Osteocyte (in vitro differentiated cells): Measurements from ENCODE around the gene CD82. TPM values are rescaled to one million over a fixed set of nuclear protein-coding genes. Genes with fewer than 3 reads are reported as not detected.
A peak's percentile ranks its signal among the peaks of the same experiment; 100 is the strongest.

Source experiments
- DNase-seq: peaks from one replicate; pipeline ENCODE4 v3.0.0; 2021; ENCODE audit warnings: mixed read lengths; ENCODE audit not compliant: unreplicated experiment; ENCODE audit errors: extremely low spot score
- H3K27ac Mint-ChIP-seq: one replicate; pipeline ENCODE4 v1.8.0; 2021; ENCODE audit warnings: mild to moderate bottlenecking, mixed read lengths; ENCODE audit not compliant: unreplicated experiment
- H3K27me3 Mint-ChIP-seq: one replicate; pipeline ENCODE4 v1.8.0; 2021; ENCODE audit warnings: mixed read lengths; ENCODE audit not compliant: unreplicated experiment
- H3K36me3 Mint-ChIP-seq: one replicate; pipeline ENCODE4 v1.8.0; 2021; ENCODE audit warnings: mixed read lengths; ENCODE audit not compliant: unreplicated experiment
- H3K4me1 Mint-ChIP-seq: one replicate; pipeline ENCODE4 v1.8.0; 2021; ENCODE audit warnings: mixed read lengths; ENCODE audit not compliant: unreplicated experiment
- H3K4me3 Mint-ChIP-seq: one replicate; pipeline ENCODE4 v1.8.0; 2021; ENCODE audit warnings: mild to moderate bottlenecking, moderate library complexity, mixed read lengths; ENCODE audit not compliant: unreplicated experiment
- H3K9me3 Mint-ChIP-seq: one replicate; pipeline ENCODE4 v1.8.0; 2021; ENCODE audit warnings: mixed read lengths; ENCODE audit not compliant: unreplicated experiment
- CTCF ChIP-seq: fragments of 200-600 bp; sonication (generic); IDR thresholded peaks from 2 replicates; pipeline ENCODE4 v1.5.0; 2021; ENCODE audit warnings: antibody characterized with exemption, mild to moderate bottlenecking, moderate library complexity
- total RNA-seq: library from RNA; stranded (reverse); gene quantifications from 2 replicates; pipeline ENCODE4 v1.2.1, GENCODE V29; 2021

CD82 gene
- total RNA-seq, 1 donor from 2014 or later, result 34.6 TPM

GRCh38 chr11:44581246-44581645 is 15.8 kb downstream of the CD82 start:
- no peak for DNase-seq
- TF ChIP-seq CTCF, result no peak
- Mint-ChIP-seq H3K4me3 (no peak overlapping the region), H3K27ac (no peak overlapping the region), H3K36me3 (peaks cover 7% of the 10 kb centered on the region), H3K27me3 (no peaks in the 10 kb centered on the region), H3K4me1 (peaks cover 4% of the 10 kb centered on the region), H3K9me3 (no peaks in the 10 kb centered on the region)

GRCh38 chr11:44582641-44583352 is 17.3 kb downstream of the CD82 start:
- Mint-ChIP-seq H3K9me3 (no peaks in the 10 kb centered on the region), H3K27me3 (no peaks in the 10 kb centered on the region), H3K4me1 (peaks cover 4% of the 10 kb centered on the region), H3K36me3 (peaks cover 7% of the 10 kb centered on the region), H3K4me3 (no peak overlapping the region), H3K27ac (no peak overlapping the region)
- no peak for DNase-seq
- no peak for TF ChIP-seq CTCF

GRCh38 chr11:44583353-44583669 is 17.8 kb downstream of the CD82 start:
- no peaks in the 10 kb centered on the region for H3K9me3 Mint-ChIP-seq

GRCh38 chr11:44585421-44585820 is 20.0 kb downstream of the CD82 start:
- peaks cover 7% of the 10 kb centered on the region for H3K36me3 Mint-ChIP-seq
- H3K9me3 Mint-ChIP-seq, result no peaks in the 10 kb centered on the region
- H3K4me1 Mint-ChIP-seq, result peaks cover 14% of the 10 kb centered on the region
- H3K27ac Mint-ChIP-seq, result no peak overlapping the region
- H3K4me3 Mint-ChIP-seq, result no peak overlapping the region
- no peaks in the 10 kb centered on the region for H3K27me3 Mint-ChIP-seq
- no peak for TF ChIP-seq CTCF
- DNase-seq, result no peak

More at GRCh38 chr11:44583353-44583669, 17.8 kb downstream of the CD82 start:
- Mint-ChIP-seq H3K27ac (no peak overlapping the region), H3K4me1 (peaks cover 3% of the 10 kb centered on the region), H3K4me3 (no peak overlapping the region), H3K27me3 (no peaks in the 10 kb centered on the region), H3K36me3 (peaks cover 7% of the 10 kb centered on the region)
- TF ChIP-seq CTCF, result no peak
- DNase-seq, result no peak

GRCh38 chr11:44589301-44589700 is 23.8 kb downstream of the CD82 start:
- Mint-ChIP-seq H3K27me3 (no peaks in the 10 kb centered on the region), H3K9me3 (no peaks in the 10 kb centered on the region), H3K4me3 (no peak overlapping the region), H3K36me3 (no peaks in the 10 kb centered on the region), H3K4me1 (peaks cover 40% of the 10 kb centered on the region), H3K27ac (peak overlapping the region; percentile 69)
- DNase-seq, result no peak
- TF ChIP-seq CTCF, result no peak
